Measurements from ENCODE around the gene LSM3.
"Not testable (repeated sequence)": the region's sequence is repeated elsewhere in the genome, so short reads cannot be mapped to it uniquely, and the experiment has no call there.

Gene LSM3

GRCh38 chr3:14223595-14223994, 45.0 kb downstream of the LSM3 start:
- no peak for DNase-seq

GRCh38 chr3:14224895-14225294, 46.3 kb downstream of the LSM3 start:
- DNase-seq: no peak

GRCh38 chr3:14225421-14225820, 46.8 kb downstream of the LSM3 start:
- DNase-seq: no peak

GRCh38 chr3:14226351-14226750, 47.7 kb downstream of the LSM3 start:
- not testable (repeated sequence) for DNase-seq

- no peak for DNase-seq
Observed at GRCh38 chr3:14227856-14228255, 49.2 kb downstream of the LSM3 start.

- no peak for DNase-seq
Observed at GRCh38 chr3:14228681-14229470, 50.3 kb downstream of the LSM3 start.

GRCh38 chr3:14229695-14230094, 51.1 kb downstream of the LSM3 start:
- not testable (repeated sequence) for DNase-seq

GRCh38 chr3:14230729-14231128, 52.1 kb downstream of the LSM3 start:
- no peak for DNase-seq

- no peak for DNase-seq
Observed at GRCh38 chr3:14231145-14231990, 52.8 kb downstream of the LSM3 start.

- DNase-seq: no peak
Observed at GRCh38 chr3:14231998-14232501, 53.4 kb downstream of the LSM3 start.

GRCh38 chr3:14234251-14235002, 55.8 kb downstream of the LSM3 start:
- no peak for DNase-seq

- DNase-seq: no peak
Observed at GRCh38 chr3:14235003-14235911, 56.6 kb downstream of the LSM3 start.

- no peak for DNase-seq
Observed at GRCh38 chr3:14235912-14236295, 57.3 kb downstream of the LSM3 start.

GRCh38 chr3:14236902-14237301, 58.3 kb downstream of the LSM3 start:
- DNase-seq: no peak

GRCh38 chr3:14237457-14237856, 58.8 kb downstream of the LSM3 start:
- DNase-seq: no peak

- DNase-seq: no peak
Observed at GRCh38 chr3:14238356-14238755, 59.7 kb downstream of the LSM3 start.

- DNase-seq: no peak
Observed at GRCh38 chr3:14238930-14239329, 60.3 kb downstream of the LSM3 start.

- no peak for DNase-seq
Observed at GRCh38 chr3:14239940-14240339, 61.3 kb downstream of the LSM3 start.

GRCh38 chr3:14240366-14240765, 61.7 kb downstream of the LSM3 start:
- no peak for DNase-seq

GRCh38 chr3:14241716-14242115, 63.1 kb downstream of the LSM3 start:
- no peak for DNase-seq

- DNase-seq: no peak
Observed at GRCh38 chr3:14242490-14243311, 64.1 kb downstream of the LSM3 start.
